H9 (cell line): ENCODE data around the gene DMD. TPM values are rescaled to one million over a fixed set of nuclear protein-coding genes. Genes with fewer than 3 reads are reported as not detected.

Source experiments
- DNase-seq: peaks from one replicate; pipeline ENCODE4 v3.0.0-alpha.2; 2017
- H2AFZ ChIP-seq: one replicate; pipeline ENCODE4 v1.6.1; 2013; ENCODE audit warnings: mild to moderate bottlenecking, low read length, control low read depth, moderate library complexity
- H2AK5ac ChIP-seq: 2 replicates; pipeline ENCODE4 v1.6.1; 2013; ENCODE audit warnings: low read length, control low read depth, mixed read lengths; ENCODE audit not compliant: insufficient read length
- H2BK120ac ChIP-seq: one replicate; pipeline ENCODE4 v1.6.1; 2013; ENCODE audit warnings: low read depth, mild to moderate bottlenecking, low read length, control low read depth, inconsistent platforms; ENCODE audit not compliant: poor library complexity, severe bottlenecking
- H2BK12ac ChIP-seq: 2 replicates; pipeline ENCODE4 v1.6.1; 2013; ENCODE audit warnings: low read length, control low read depth, mixed read lengths, low read depth; ENCODE audit not compliant: insufficient read length
- H2BK15ac ChIP-seq: 2 replicates; pipeline ENCODE4 v1.6.1; 2013; ENCODE audit warnings: low read depth, low read length, control low read depth
- H2BK20ac ChIP-seq: one replicate; pipeline ENCODE4 v1.6.1; 2013; ENCODE audit warnings: low read depth, mild to moderate bottlenecking, low read length, control low read depth, inconsistent platforms; ENCODE audit not compliant: poor library complexity, severe bottlenecking
- H2BK5ac ChIP-seq: 2 replicates; pipeline ENCODE4 v1.6.1; 2013; ENCODE audit warnings: low read length, control low read depth, mixed read lengths; ENCODE audit not compliant: insufficient read length
- H3K14ac ChIP-seq: 2 replicates; pipeline ENCODE4 v1.6.1; 2013; ENCODE audit warnings: low read length, control low read depth; ENCODE audit not compliant: insufficient read depth
- H3K18ac ChIP-seq: 2 replicates; pipeline ENCODE4 v1.6.1; 2013; ENCODE audit warnings: low read depth, mild to moderate bottlenecking, mixed read lengths, low read length, control low read depth; ENCODE audit not compliant: insufficient read length
- H3K23ac ChIP-seq: 2 replicates; pipeline ENCODE4 v1.6.1; 2013; ENCODE audit warnings: low read length, control low read depth, mixed read lengths, low read depth; ENCODE audit not compliant: insufficient read length
- H3K23me2 ChIP-seq: 2 replicates; pipeline ENCODE4 v1.6.1; 2013; ENCODE audit warnings: low read depth, mild to moderate bottlenecking, mixed read lengths, low read length, control low read depth; ENCODE audit not compliant: insufficient read length, poor library complexity, severe bottlenecking
- H3K27ac ChIP-seq: 2 replicates; pipeline ENCODE4 v1.5.1; 2013; ENCODE audit warnings: low read length, control low read depth, mixed read lengths, low read depth; ENCODE audit not compliant: insufficient read length
- H3K27me3 ChIP-seq: 2 replicates; pipeline ENCODE4 v1.6.1; 2013; ENCODE audit warnings: low read length, control low read depth, inconsistent platforms; ENCODE audit not compliant: insufficient read depth
- H3K4ac ChIP-seq: 2 replicates; pipeline ENCODE4 v1.6.1; 2013; ENCODE audit warnings: low read depth, mild to moderate bottlenecking, control low read depth, inconsistent platforms, low read length, moderate library complexity
- H3K4me1 ChIP-seq: 2 replicates; pipeline ENCODE4 v1.6.1; 2013; ENCODE audit warnings: low read length, control low read depth, inconsistent platforms; ENCODE audit not compliant: insufficient read depth
- H3K4me2 ChIP-seq: 2 replicates; pipeline ENCODE4 v1.6.1; 2013; ENCODE audit warnings: low read length, control low read depth, mixed read lengths; ENCODE audit not compliant: insufficient read length, insufficient read depth
- H3K56ac ChIP-seq: 2 replicates; pipeline ENCODE4 v1.6.1; 2013; ENCODE audit warnings: low read depth, mild to moderate bottlenecking, mixed read lengths, low read length, control low read depth; ENCODE audit not compliant: insufficient read length
- H3K79me1 ChIP-seq: 2 replicates; pipeline ENCODE4 v1.6.1; 2013; ENCODE audit warnings: low read depth, mild to moderate bottlenecking, moderate library complexity, low read length, control low read depth, inconsistent platforms; ENCODE audit not compliant: insufficient read depth, poor library complexity, severe bottlenecking
- H3K79me2 ChIP-seq: 2 replicates; pipeline ENCODE4 v1.6.1; 2013; ENCODE audit warnings: low read length, control low read depth, inconsistent platforms; ENCODE audit not compliant: insufficient read depth
- H3K9ac ChIP-seq: 2 replicates; pipeline ENCODE4 v1.6.1; 2013; ENCODE audit warnings: low read length, control low read depth, mixed read lengths; ENCODE audit not compliant: insufficient read length; ENCODE audit errors: extremely low read depth
- H3K9me3 ChIP-seq: one replicate; pipeline ENCODE4 v1.6.1; 2013; ENCODE audit warnings: low read depth, low read length, inconsistent platforms; ENCODE audit not compliant: control insufficient read depth
- H3T11ph ChIP-seq: one replicate; pipeline ENCODE4 v1.6.1; 2013; ENCODE audit warnings: mild to moderate bottlenecking, low read length, control low read depth, inconsistent platforms
- H4K20me1 ChIP-seq: one replicate; pipeline ENCODE4 v1.6.1; 2013; ENCODE audit not compliant: control insufficient read depth, insufficient read length, insufficient read depth
- H4K5ac ChIP-seq: 2 replicates; pipeline ENCODE4 v1.6.1; 2013; ENCODE audit warnings: low read depth, mild to moderate bottlenecking, mixed read lengths, low read length, control low read depth; ENCODE audit not compliant: insufficient read length
- H4K8ac ChIP-seq: replicated peaks from 2 replicates; pipeline ENCODE4 v1.6.1; 2013; ENCODE audit warnings: low read length, control low read depth, mixed read lengths, low read depth; ENCODE audit not compliant: insufficient read length
- H4K91ac ChIP-seq: 2 replicates; pipeline ENCODE4 v1.6.1; 2013; ENCODE audit warnings: low read depth, mild to moderate bottlenecking, moderate library complexity, mixed read lengths, low read length, control low read depth; ENCODE audit not compliant: insufficient read length
- H3K27ac Mint-ChIP-seq, 3 experiments: 2 replicates in 2 of 3; 3 replicates in 1 of 3; pipeline ENCODE4 v1.8.0; 2020 to 2021; ENCODE audit warnings: mixed read lengths in 3 of 3, mild to moderate bottlenecking in 1 of 3, moderate library complexity in 1 of 3
- H3K27me3 Mint-ChIP-seq: 2 replicates; pipeline ENCODE4 v1.8.0; 2021; ENCODE audit warnings: low read depth, mild to moderate bottlenecking, moderate library complexity, mixed read lengths
- H3K36me3 Mint-ChIP-seq, 3 experiments: 2 replicates in 2 of 3; 3 replicates in 1 of 3; pipeline ENCODE4 v1.8.0; 2020 to 2021; ENCODE audit warnings: low read depth in 3 of 3, mixed read lengths in 3 of 3; ENCODE audit not compliant: insufficient read depth in 1 of 3
- H3K4me1 Mint-ChIP-seq, 2 experiments: 2 replicates each; pipeline ENCODE4 v1.8.0; 2020; ENCODE audit warnings: mixed read lengths in 2 of 2
- H3K4me3 Mint-ChIP-seq, 2 experiments: 2 replicates in 1 of 2; 3 replicates in 1 of 2; pipeline ENCODE4 v1.8.0; 2020 to 2021; ENCODE audit warnings: mild to moderate bottlenecking in 2 of 2, mixed read lengths in 2 of 2, moderate library complexity in 1 of 2
- H3K9me3 Mint-ChIP-seq, 2 experiments: 2 replicates in 1 of 2; 3 replicates in 1 of 2; pipeline ENCODE4 v1.8.0; 2020; ENCODE audit warnings: mild to moderate bottlenecking in 2 of 2, mixed read lengths in 2 of 2, moderate library complexity in 1 of 2
- CTCF ChIP-seq: fragments of 200-600 bp; sonication (generic); conservative IDR thresholded peaks from 3 replicates; pipeline ENCODE4 v1.8.0; 2021; ENCODE audit warnings: antibody characterized with exemption, mild to moderate bottlenecking
- WGBS: extraction: QIAGEN DNeasy Blood & Tissue Kit; methylation state at CpG from one replicate; pipeline ENCODE4 v1.1.7; 2013; ENCODE audit warnings: missing lambda C conversion rate, low lambda C conversion rate, mixed read lengths; ENCODE audit not compliant: insufficient read length; ENCODE audit errors: extremely low coverage; 5-methylcytosine and 5-hydroxymethylcytosine counted together
- total RNA-seq: library from RNA; stranded (reverse); gene quantifications from 2 replicates; pipeline ENCODE4 v1.2.1, GENCODE V29; 2021

DMD gene
- total RNA-seq, 1 experiment from 2014 or later: 3.8 TPM

GRCh38 chrX:31228415-31228832 is 1982.9 kb downstream of the DMD start:
- Histone ChIP-seq H2BK5ac (no peak overlapping the region), H3T11ph (no peak overlapping the region), H2BK12ac (no peak overlapping the region), H4K20me1 (no peaks in the 10 kb centered on the region), H3K27me3 (no peaks in the 10 kb centered on the region), H3K4me1 (peaks cover 4% of the 10 kb centered on the region; the same call in 1 of the 2 replicates), H3K79me1 (no peaks in the 10 kb centered on the region), H4K91ac (no peak overlapping the region), H3K27ac (no peak overlapping the region), H3K18ac (no peak overlapping the region), H3K4me2 (no peak overlapping the region), H2BK15ac (no peak overlapping the region), H2AK5ac (no peak overlapping the region), H2BK20ac (no peak overlapping the region), H3K23me2 (no peaks in the 10 kb centered on the region), H4K5ac (no peak overlapping the region), H3K9ac (no peak overlapping the region), H3K23ac (no peak overlapping the region), H3K9me3 (no peaks in the 10 kb centered on the region), H2BK120ac (no peak overlapping the region), H2AFZ (no peak overlapping the region), H3K56ac (no peak overlapping the region), H3K79me2 (no peaks in the 10 kb centered on the region), H3K4ac (no peak overlapping the region), H3K14ac (no peak overlapping the region), H4K8ac (no peak overlapping the region)
- H3K27me3 Mint-ChIP-seq: peaks cover 2% of the 10 kb centered on the region; the same call in 1 of the 2 replicates
- TF ChIP-seq CTCF: no peak
- H3K36me3 Mint-ChIP-seq: peaks cover 0 to 7% (median 0%) of the 10 kb centered on the region in 3 experiments; a peak in 4 of 7 replicates
- DNase-seq: no peak
- peaks cover 14 to 24% of the 10 kb centered on the region in 2 experiments for H3K4me1 Mint-ChIP-seq
- H3K27ac Mint-ChIP-seq: no peak overlapping the region
- peaks cover 45 to 46% of the 10 kb centered on the region in 2 experiments for H3K9me3 Mint-ChIP-seq
- no peak overlapping the region for H3K4me3 Mint-ChIP-seq
- no CpG with 5 or more reads among the region's 6 CpGs for WGBS
